Measurements from ENCODE around the gene XCL1.

DNA sequence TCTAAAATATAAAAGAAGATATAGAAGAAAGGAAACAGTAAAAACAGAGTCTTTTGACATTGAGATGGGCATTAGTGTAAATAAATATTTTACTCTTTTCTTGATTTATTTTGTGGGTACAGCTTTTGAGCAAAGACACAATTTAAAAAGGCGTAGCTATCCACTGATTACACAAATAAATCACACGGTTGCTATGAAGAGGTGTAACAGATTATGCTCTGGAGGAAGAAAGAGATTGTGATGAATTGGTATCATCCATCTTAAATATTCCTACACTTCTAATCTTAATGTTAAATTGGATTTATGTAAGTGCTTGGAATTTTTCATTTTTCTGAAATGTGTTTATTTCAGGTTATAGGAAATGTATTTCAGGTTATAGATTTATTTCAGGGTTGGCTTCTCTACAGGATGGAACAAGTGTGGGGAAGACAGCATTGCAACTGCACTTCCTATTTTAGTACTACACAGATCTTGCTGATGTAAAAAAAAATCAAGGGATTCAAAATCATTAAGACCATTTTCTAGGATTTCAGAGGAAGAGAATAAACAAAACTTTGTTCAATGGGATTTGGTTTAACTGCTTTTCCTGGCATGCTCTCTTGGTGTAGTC is 15.3 kb downstream of the XCL1 start:
- no peak for TF ChIP-seq EZH2phosphoT487 (IDR thresholded peaks at IDR 0.05; ENCODE audit: low read length)
- TF ChIP-seq, protein P1, sequence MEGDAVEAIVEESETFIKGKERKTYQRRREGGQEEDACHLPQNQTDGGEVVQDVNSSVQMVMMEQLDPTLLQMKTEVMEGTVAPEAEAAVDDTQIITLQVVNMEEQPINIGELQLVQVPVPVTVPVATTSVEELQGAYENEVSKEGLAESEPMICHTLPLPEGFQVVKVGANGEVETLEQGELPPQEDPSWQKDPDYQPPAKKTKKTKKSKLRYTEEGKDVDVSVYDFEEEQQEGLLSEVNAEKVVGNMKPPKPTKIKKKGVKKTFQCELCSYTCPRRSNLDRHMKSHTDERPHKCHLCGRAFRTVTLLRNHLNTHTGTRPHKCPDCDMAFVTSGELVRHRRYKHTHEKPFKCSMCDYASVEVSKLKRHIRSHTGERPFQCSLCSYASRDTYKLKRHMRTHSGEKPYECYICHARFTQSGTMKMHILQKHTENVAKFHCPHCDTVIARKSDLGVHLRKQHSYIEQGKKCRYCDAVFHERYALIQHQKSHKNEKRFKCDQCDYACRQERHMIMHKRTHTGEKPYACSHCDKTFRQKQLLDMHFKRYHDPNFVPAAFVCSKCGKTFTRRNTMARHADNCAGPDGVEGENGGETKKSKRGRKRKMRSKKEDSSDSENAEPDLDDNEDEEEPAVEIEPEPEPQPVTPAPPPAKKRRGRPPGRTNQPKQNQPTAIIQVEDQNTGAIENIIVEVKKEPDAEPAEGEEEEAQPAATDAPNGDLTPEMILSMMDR (IDR thresholded peaks at IDR 0.05; ENCODE audit: low read length), result no peak

All from MM.1S (cell line).